K562 (cell line): Measurements from ENCODE around the gene SS18L1. TPM values are rescaled to one million over a fixed set of nuclear protein-coding genes. Genes with fewer than 3 reads are reported as not detected.

Source experiments
- ATAC-seq: fragments of 200-7000 bp; cut with Tn5 transposase; 3 replicates; pipeline ENCODE4 v1.9.1; 2020; ENCODE audit warnings: moderate library complexity
- BruUV-seq: library from RNA; stranded (reverse); fragments of 400-500 nt; replicated peaks from 2 replicates; lab custom pipeline; 2021; lab: Mats Ljungman, UMichigan
- CTCF ChIA-PET: fragments of 300-600 bp; formaldehyde crosslinking; extraction: SDS; loops from one replicate; lab custom pipeline; 2021; ENCODE audit warnings: low intra/inter-chr PET ratio; lab: Yijun Ruan, JAX
- POLR2A ChIA-PET: fragments of 300-600, 350-650 bp; sonication (Branson Sonifier 250); formaldehyde crosslinking; extraction: SDS; loops from one replicate; lab custom pipeline; 2021; ENCODE audit warnings: antibody characterized with exemption, inconsistent platforms; lab: Yijun Ruan, JAX
- DNase-seq, 4 experiments: peaks; one replicate each; pipeline versions ENCODE4 v3.0.0 to v3.0.0-alpha.2; 2011 to 2018; ENCODE audit warnings: low spot score in 3 of 4, mixed read lengths in 3 of 4; ENCODE audit errors: extremely low read depth in 1 of 4
- FAIRE-seq: peaks from 2 replicates; lab custom pipeline; 2011; peaks lifted over from hg19 to GRCh38; lab: Jason Lieb, UNC
- H2AFZ ChIP-seq: 2 replicates; pipeline ENCODE4 v1.6.0; 2011; ENCODE audit warnings: low read depth, low read length, control low read depth, inconsistent platforms
- H3K27ac ChIP-seq: fragments of 200-600 bp; 3 replicates; pipeline ENCODE4 v1.8.0; 2011; ENCODE audit warnings: low read depth, mild to moderate bottlenecking, control low read depth, inconsistent platforms, low read length, moderate library complexity, mixed read lengths; ENCODE audit errors: extremely low read depth
- H3K27me3 ChIP-seq, 2 experiments: fragments of 300-600 bp in 1 of 2; 2 replicates in 1 of 2; 3 replicates in 1 of 2; pipeline versions ENCODE4 v1.6.0 to v1.8.0; 2011; ENCODE audit warnings: inconsistent platforms in 2 of 2, low read length in 2 of 2, mild to moderate bottlenecking in 1 of 2, mixed read lengths in 1 of 2, moderate library complexity in 1 of 2; ENCODE audit not compliant: control insufficient read depth in 2 of 2, insufficient read depth in 2 of 2
- H3K36me3 ChIP-seq: fragments of 300-600 bp; 3 replicates; pipeline ENCODE4 v1.8.0; 2011; ENCODE audit warnings: mild to moderate bottlenecking, low read length, inconsistent platforms; ENCODE audit not compliant: control insufficient read depth, insufficient read depth
- H3K4me1 ChIP-seq, 2 experiments: fragments of 200-600 bp in 1 of 2; replicated peaks in 1 of 2; 2 replicates in 1 of 2; 3 replicates in 1 of 2; pipeline versions ENCODE4 v1.5.1 to v1.8.0; 2011; ENCODE audit warnings: inconsistent platforms in 2 of 2, low read length in 2 of 2, mild to moderate bottlenecking in 1 of 2, mixed read lengths in 1 of 2, moderate library complexity in 1 of 2; ENCODE audit not compliant: control insufficient read depth in 2 of 2, insufficient read depth in 2 of 2
- H3K4me2 ChIP-seq: 2 replicates; pipeline ENCODE4 v1.6.1; 2011; ENCODE audit warnings: low read length, control low read depth, inconsistent platforms, mixed read lengths; ENCODE audit not compliant: insufficient read depth
- H3K4me3 ChIP-seq: fragments of 200-600 bp; sonication (generic), shearing (Covaris generic); 2 replicates; pipeline ENCODE4 v1.5.1; 2016; ENCODE audit warnings: control low read depth, inconsistent platforms
- H3K79me2 ChIP-seq: fragments of 200-600 bp; 3 replicates; pipeline ENCODE4 v1.8.0; 2011; ENCODE audit warnings: low read length, inconsistent platforms; ENCODE audit not compliant: control insufficient read depth, insufficient read depth
- H3K9ac ChIP-seq, 2 experiments: 2 replicates each; pipeline versions ENCODE4 v1.6.0 to v1.6.1; 2011; ENCODE audit warnings: low read depth in 2 of 2, low read length in 2 of 2, control low read depth in 1 of 2, inconsistent platforms in 1 of 2, mild to moderate bottlenecking in 1 of 2, mixed read lengths in 1 of 2; ENCODE audit not compliant: insufficient read depth in 1 of 2
- H3K9me1 ChIP-seq: one replicate; pipeline ENCODE4 v1.6.0; 2011; ENCODE audit warnings: inconsistent platforms, mild to moderate bottlenecking, low read length, moderate library complexity; ENCODE audit not compliant: control insufficient read depth, insufficient read depth
- H3K9me3 ChIP-seq: replicated peaks from 2 replicates; pipeline ENCODE4 v1.5.1; 2011; ENCODE audit warnings: low read depth, low read length, inconsistent platforms; ENCODE audit not compliant: control insufficient read depth, insufficient read depth
- H4K20me1 ChIP-seq: replicated peaks from 2 replicates; pipeline ENCODE4 v1.6.1; 2011; ENCODE audit warnings: low read length, inconsistent platforms, mixed read lengths; ENCODE audit not compliant: control insufficient read depth, insufficient read depth
- BCLAF1 ChIP-seq, 2 experiments: fragments of 450-650 bp in 1 of 2; IDR thresholded peaks; 2 replicates each; pipeline ENCODE4 v1.6.1; 2011 to 2017; ENCODE audit warnings: low read depth in 2 of 2, antibody characterized with exemption in 1 of 2, borderline replicate concordance in 1 of 2, low read length in 1 of 2, mild to moderate bottlenecking in 1 of 2, mixed read lengths in 1 of 2; ENCODE audit not compliant: control insufficient read depth in 1 of 2
- E2F6 ChIP-seq, 2 experiments: IDR thresholded peaks; 2 replicates each; pipeline ENCODE4 v1.6.1; 2011; ENCODE audit warnings: borderline replicate concordance in 1 of 2, control low read depth in 1 of 2, low read depth in 1 of 2, low read length in 1 of 2, mild to moderate bottlenecking in 1 of 2, mixed read lengths in 1 of 2, moderate library complexity in 1 of 2; ENCODE audit not compliant: insufficient read depth in 1 of 2, insufficient read length in 1 of 2, poor library complexity in 1 of 2, severe bottlenecking in 1 of 2; ENCODE audit errors: extremely low read depth in 1 of 2
- HMGN3 ChIP-seq: IDR thresholded peaks from 2 replicates; pipeline ENCODE4 v1.6.1; 2011; ENCODE audit warnings: borderline replicate concordance, low read depth, mild to moderate bottlenecking, mixed read lengths, low read length; ENCODE audit not compliant: insufficient read length; ENCODE audit errors: extremely low read depth
- PCBP1 ChIP-seq: fragments of 200-400 bp; formaldehyde crosslinking; IDR thresholded peaks from 2 replicates; pipeline ENCODE4 v1.6.1; 2018; ENCODE audit warnings: mild to moderate bottlenecking, low read depth, low read length; ENCODE audit not compliant: poor library complexity, severe bottlenecking
- ZNF436 ChIP-seq: fragments of 250-450, 450-650 bp; sonication (Bioruptor Pico); formaldehyde crosslinking; IDR thresholded peaks from 2 replicates; pipeline ENCODE4 v1.7.0; 2020; ENCODE audit warnings: mild to moderate bottlenecking
- ZNF584 ChIP-seq: fragments of 200-800 bp; sonication (Bioruptor generic); IDR thresholded peaks from 2 replicates; pipeline ENCODE4 v1.6.1; 2016; ENCODE audit warnings: low read depth, mild to moderate bottlenecking, missing genetic modification characterization, missing compliant biosample characterization
- WGBS: fragments of 100-300 bp; shearing (Covaris generic); methylation state at CpG from one replicate; pipeline ENCODE4 v1.1.6; 2016; ENCODE audit warnings: low coverage, mixed read lengths; ENCODE audit not compliant: insufficient coverage; ENCODE audit errors: missing lambda C conversion rate; 5-methylcytosine and 5-hydroxymethylcytosine counted together
- in situ Hi-C: fragments of 300-500 bp; cut with MboI; formaldehyde crosslinking; loops from 4 replicates; pipeline ENCODE4 v1.15.0; 2018; ENCODE audit warnings: inconsistent platforms, mixed read lengths
- intact Hi-C: fragments of 100-400 bp; cut with micrococcal nuclease; formaldehyde crosslinking; loops from 2 replicates; pipeline ENCODE4 v1.14.2; 2022
- polyA plus RNA-seq, 8 experiments: library from polyadenylated mRNA; depleted of rRNA in 4 of 8; stranded (reverse) in 5 of 8; unstranded in 3 of 8; fragments of >200 nt; fragmentation: Nextera tagmentation in 2 of 8; fragmentation: Illumina TruSeq in 1 of 8; extraction: Ambion mirVana in 2 of 8; extraction: Trizol in 1 of 8; gene quantifications; 2 replicates each; pipeline versions ENCODE4 v1.2.1 to v1.2.3, GENCODE V29; 2011 to 2014; ENCODE audit warnings: inconsistent platforms in 1 of 8, missing spikeins in 1 of 8
- total RNA-seq, 7 experiments: library from RNA; depleted of rRNA in 6 of 7; stranded (reverse); fragments of >200 nt in 6 of 7; fragmentation: Illumina TruSeq in 2 of 7; extraction: Trizol in 2 of 7; gene quantifications; 2 replicates each; pipeline versions ENCODE4 v1.2.1 to v1.2.3, GENCODE V29; 2011 to 2021; ENCODE audit warnings: low replicate concordance in 1 of 7

The SS18L1 gene
- total and polyA plus RNA-seq, 9 of the 15 experiments (the other 6 are each of a cell fraction or from before 2014, with no cell fraction given), result 2.7 to 28.3 (median 15.1) TPM

- Histone ChIP-seq H3K4me3 (no peak overlapping the region; the same call in 1 of the 2 replicates), H3K27ac (no peak overlapping the region), H3K4me1 (peaks cover 0 to 64% of the 10 kb centered on the region in 2 experiments; a peak in 2 of 5 replicates), H3K9me1 (no peaks in the 10 kb centered on the region), H3K9me3 (no peaks in the 10 kb centered on the region), H3K27me3 (peaks cover 50 to 82% of the 10 kb centered on the region in 2 experiments; a peak in 4 of 5 replicates), H3K36me3 (no peaks in the 10 kb centered on the region), H3K79me2 (no peaks in the 10 kb centered on the region), H4K20me1 (peaks cover 16% of the 10 kb centered on the region), H2AFZ (no peak overlapping the region), H3K4me2 (no peak overlapping the region), H3K9ac (no peak overlapping the region)
- WGBS, result 6% methylated on average over 55 of the region's 84 CpGs
- DNase-seq (no peak), ATAC-seq (peak; percentile 7; the same call in 1 of the 3 replicates), FAIRE-seq (no peak)
- in situ Hi-C loops, result no loop called here
- TF ChIP-seq HMGN3 (no peak), E2F6 (IDR thresholded peaks at IDR 0.05; ENCODE audit: borderline replicate concordance in 1 of 2, extremely low read depth in 1 of 2, insufficient read depth in 1 of 2, insufficient read length in 1 of 2, low read depth in 1 of 2, low read length in 1 of 2, poor library complexity in 1 of 2, severe bottlenecking in 1 of 2) (peak in 1 of 2 experiments; percentile 9), ZNF584 (no peak), BCLAF1 (IDR thresholded peaks at IDR 0.05; ENCODE audit: borderline replicate concordance in 1 of 2, control insufficient read depth in 1 of 2, low read depth in 2 of 2, low read length in 1 of 2) (no peak), PCBP1 (peak; percentile 57), ZNF436 (CRISPR knock-in tag) (no peak)
- CTCF ChIA-PET, result no interaction called here
- intact Hi-C loops, result no loop called here
- no TSS peak for BruUV-seq
- POLR2A ChIA-PET, result interaction anchor here (1.8 kb wide), 1 partner anchor 10 kb away, joined by 5 read pairs; no protein-coding TSS in a partner anchor
Observed at GRCh38 chr20:62219101-62219991, 75.8 kb downstream of the SS18L1 start.
